Astrocyte (in vitro differentiated cells and primary cell): ENCODE results near the gene EPHB2. TPM values are rescaled to one million over a fixed set of nuclear protein-coding genes. Genes with fewer than 3 reads are reported as not detected.

Source experiments
- DNase-seq: peaks from one replicate; pipeline ENCODE4 v3.0.0-alpha.2; 2010; ENCODE audit warnings: low read depth
- FAIRE-seq: peaks from 2 replicates; lab custom pipeline; 2011; peaks lifted over from hg19 to GRCh38; lab: Jason Lieb, UNC
- H2AFZ ChIP-seq: 2 replicates; pipeline ENCODE4 v1.6.0; 2012; ENCODE audit warnings: low read depth, low read length, inconsistent platforms
- H3K27ac ChIP-seq: 2 replicates; pipeline ENCODE4 v1.5.1; 2011; ENCODE audit warnings: low read depth, low read length, inconsistent platforms
- H3K27me3 ChIP-seq: 2 replicates; pipeline ENCODE4 v1.6.0; 2011; ENCODE audit warnings: low read length, inconsistent platforms; ENCODE audit not compliant: insufficient read depth
- H3K36me3 ChIP-seq: 2 replicates; pipeline ENCODE4 v1.5.1; 2011; ENCODE audit warnings: low read length, inconsistent platforms; ENCODE audit not compliant: insufficient read depth
- H3K4me1 ChIP-seq: 2 replicates; pipeline ENCODE4 v1.5.1; 2011; ENCODE audit warnings: low read length, inconsistent platforms; ENCODE audit not compliant: insufficient read depth
- H3K4me2 ChIP-seq: 2 replicates; pipeline ENCODE4 v1.6.0; 2012; ENCODE audit warnings: low read length, inconsistent platforms
- H3K4me3 ChIP-seq: 2 replicates; pipeline ENCODE4 v1.5.1; 2011; ENCODE audit warnings: low read depth, mild to moderate bottlenecking, low read length, inconsistent platforms; ENCODE audit not compliant: insufficient read depth
- H3K79me2 ChIP-seq: 2 replicates; pipeline ENCODE4 v1.6.0; 2012; ENCODE audit warnings: mild to moderate bottlenecking, low read length, inconsistent platforms; ENCODE audit not compliant: insufficient read depth
- H3K9ac ChIP-seq: 2 replicates; pipeline ENCODE4 v1.6.0; 2012; ENCODE audit warnings: mild to moderate bottlenecking, low read length, inconsistent platforms
- H3K9me3 ChIP-seq: 2 replicates; pipeline ENCODE4 v1.5.1; 2012; ENCODE audit warnings: low read depth, mild to moderate bottlenecking, low read length, inconsistent platforms; ENCODE audit not compliant: insufficient read depth
- H4K20me1 ChIP-seq: 2 replicates; pipeline ENCODE4 v1.6.0; 2012; ENCODE audit warnings: low read length, inconsistent platforms; ENCODE audit not compliant: insufficient read depth
- H3K27ac Mint-ChIP-seq: one replicate; pipeline ENCODE4 v1.8.0; 2021; ENCODE audit warnings: mild to moderate bottlenecking, mixed read lengths; ENCODE audit not compliant: unreplicated experiment
- H3K27me3 Mint-ChIP-seq: one replicate; pipeline ENCODE4 v1.8.0; 2021; ENCODE audit warnings: low read depth, mixed read lengths; ENCODE audit not compliant: unreplicated experiment
- H3K36me3 Mint-ChIP-seq: one replicate; pipeline ENCODE4 v1.8.0; 2021; ENCODE audit warnings: low read depth, mixed read lengths; ENCODE audit not compliant: unreplicated experiment
- H3K4me1 Mint-ChIP-seq: one replicate; pipeline ENCODE4 v1.8.0; 2021; ENCODE audit warnings: low read depth, mixed read lengths; ENCODE audit not compliant: unreplicated experiment
- H3K4me3 Mint-ChIP-seq: one replicate; pipeline ENCODE4 v1.8.0; 2021; ENCODE audit warnings: mild to moderate bottlenecking, moderate library complexity, mixed read lengths; ENCODE audit not compliant: unreplicated experiment
- H3K9me3 Mint-ChIP-seq: one replicate; pipeline ENCODE4 v1.8.0; 2021; ENCODE audit warnings: mild to moderate bottlenecking, mixed read lengths; ENCODE audit not compliant: unreplicated experiment
- CTCF ChIP-seq: IDR thresholded peaks from 2 replicates; pipeline ENCODE4 v1.5.1; 2011; ENCODE audit warnings: low read depth, mild to moderate bottlenecking, inconsistent platforms, low read length, moderate library complexity; ENCODE audit not compliant: insufficient read depth
- EZH2 ChIP-seq: IDR thresholded peaks from 2 replicates; pipeline ENCODE4 v1.6.1; 2012; ENCODE audit warnings: mild to moderate bottlenecking, low read length, inconsistent platforms; ENCODE audit not compliant: insufficient read depth
- total RNA-seq: library from RNA; stranded (reverse); gene quantifications from 2 replicates; pipeline ENCODE4 v1.2.1, GENCODE V29; 2021

EPHB2 gene
- total RNA-seq, 1 donor from 2014 or later, result 8.4 TPM

DNA sequence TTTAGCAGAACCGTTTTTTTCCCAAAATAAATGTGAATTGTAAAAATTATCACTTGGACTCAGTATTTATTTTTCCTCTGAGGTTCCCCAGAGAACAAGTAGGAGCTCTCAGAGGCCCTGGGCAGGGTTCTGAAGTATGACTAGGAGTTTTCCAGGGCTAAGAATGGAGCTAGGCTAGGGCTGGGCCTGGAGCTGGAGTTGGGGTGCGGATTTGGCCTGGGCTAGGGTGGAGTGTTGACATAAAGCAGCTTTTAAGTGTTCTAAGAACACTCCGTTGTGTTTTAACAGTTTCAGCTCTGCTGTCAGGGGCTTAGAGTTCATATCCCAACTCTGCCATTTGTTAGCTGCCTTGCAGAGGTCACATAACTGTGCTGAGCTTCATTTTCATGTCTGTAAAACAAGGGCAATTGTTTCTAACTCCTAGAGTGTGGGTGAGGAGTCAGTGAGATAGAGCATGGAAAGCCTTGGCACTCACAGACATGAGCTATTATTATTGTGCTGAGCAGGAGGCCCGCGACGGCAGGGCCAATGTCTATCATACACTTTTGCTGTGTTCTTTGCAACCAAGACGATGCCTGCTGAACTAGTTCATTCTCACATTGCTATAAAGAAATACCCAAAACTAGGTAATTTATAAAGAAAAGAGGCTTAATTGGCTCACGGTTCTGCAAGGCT is 210.9 kb downstream of the EPHB2 start:
- DNase-seq (no peak), FAIRE-seq (no peak)
- no peak overlapping the region for H2AFZ ChIP-seq
- peaks cover 3% of the 10 kb centered on the region for H3K27me3 ChIP-seq
- peaks cover 6% of the 10 kb centered on the region for H3K9me3 ChIP-seq
- TF ChIP-seq CTCF (no peak), EZH2 (no peak)
- Mint-ChIP-seq H3K4me3 (no peak overlapping the region), H3K9me3 (peaks cover 7% of the 10 kb centered on the region), H3K36me3 (peaks cover 1% of the 10 kb centered on the region), H3K27ac (no peak overlapping the region), H3K4me1 (peaks cover 17% of the 10 kb centered on the region), H3K27me3 (peaks cover 15% of the 10 kb centered on the region)
- peaks cover 5% of the 10 kb centered on the region for H3K4me1 ChIP-seq
- H3K4me3 ChIP-seq, result no peak overlapping the region
- no peaks in the 10 kb centered on the region for H3K36me3 ChIP-seq
- H3K27ac ChIP-seq, result no peak overlapping the region
- no peak overlapping the region for H3K4me2 ChIP-seq
- no peak overlapping the region for H3K9ac ChIP-seq
- no peaks in the 10 kb centered on the region for H3K79me2 ChIP-seq
- H4K20me1 ChIP-seq, result no peaks in the 10 kb centered on the region

GRCh38 chr1:22922640-22923039 is 212.0 kb downstream of the EPHB2 start:
- Mint-ChIP-seq H3K9me3 (peaks cover 7% of the 10 kb centered on the region), H3K27me3 (peaks cover 14% of the 10 kb centered on the region), H3K4me3 (no peak overlapping the region), H3K4me1 (peaks cover 17% of the 10 kb centered on the region), H3K36me3 (peaks cover 1% of the 10 kb centered on the region), H3K27ac (no peak overlapping the region)
- H3K9ac ChIP-seq, result no peak overlapping the region
- DNase-seq (no peak), FAIRE-seq (no peak)
- TF ChIP-seq EZH2 (no peak), CTCF (no peak)
- H3K79me2 ChIP-seq, result no peaks in the 10 kb centered on the region
- no peaks in the 10 kb centered on the region for H4K20me1 ChIP-seq
- peaks cover 5% of the 10 kb centered on the region for H3K4me1 ChIP-seq
- H3K4me3 ChIP-seq, result no peak overlapping the region
- no peak overlapping the region for H2AFZ ChIP-seq
- H3K9me3 ChIP-seq, result peaks cover 6% of the 10 kb centered on the region
- peaks cover 7% of the 10 kb centered on the region for H3K27me3 ChIP-seq
- no peak overlapping the region for H3K27ac ChIP-seq
- H3K4me2 ChIP-seq, result no peak overlapping the region
- no peaks in the 10 kb centered on the region for H3K36me3 ChIP-seq

- peaks cover 27% of the 10 kb centered on the region for H3K27me3 Mint-ChIP-seq
- no peak overlapping the region for H3K27ac Mint-ChIP-seq
- no peak overlapping the region for H3K4me3 Mint-ChIP-seq
- H3K27ac ChIP-seq, result no peak overlapping the region
- no peak for TF ChIP-seq EZH2
- no peaks in the 10 kb centered on the region for H4K20me1 ChIP-seq
- H2AFZ ChIP-seq, result no peak overlapping the region
- peaks cover 9% of the 10 kb centered on the region for H3K9me3 Mint-ChIP-seq
- H3K4me1 Mint-ChIP-seq, result peaks cover 12% of the 10 kb centered on the region
- no peak overlapping the region for H3K4me2 ChIP-seq
- H3K36me3 ChIP-seq, result no peaks in the 10 kb centered on the region
- no peak for FAIRE-seq
- H3K9ac ChIP-seq, result no peak overlapping the region
- H3K27me3 ChIP-seq, result peaks cover 7% of the 10 kb centered on the region
- no peaks in the 10 kb centered on the region for H3K36me3 Mint-ChIP-seq
- H3K4me1 ChIP-seq, result peaks cover 2% of the 10 kb centered on the region
- H3K4me3 ChIP-seq, result no peak overlapping the region
- no peaks in the 10 kb centered on the region for H3K79me2 ChIP-seq
- no peak for DNase-seq
- peaks cover 6% of the 10 kb centered on the region for H3K9me3 ChIP-seq
These were observed 214.5 kb downstream of the EPHB2 start for GRCh38 chr1:22925111-22925510.
